A549 (cell line): ENCODE data around the gene GNG14. TPM values are rescaled to one million over a fixed set of nuclear protein-coding genes. Genes with fewer than 3 reads are reported as not detected.
A peak's percentile ranks its signal among the peaks of the same experiment; 100 is the strongest.
"Not testable (repeated sequence)": the region's sequence is repeated elsewhere in the genome, so short reads cannot be mapped to it uniquely, and the experiment has no call there.

Experiments
- ATAC-seq, 2 experiments: fragments of 200-7000 bp in 1 of 2; fragments of >200 bp in 1 of 2; cut with Nextera tagmentation in 1 of 2; cut with Tn5 transposase in 1 of 2; 3 replicates each; pipeline versions ENCODE4 v1.8.0 to v1.9.1; 2018 to 2020; ENCODE audit warnings: mild to moderate bottlenecking in 1 of 2, moderate library complexity in 1 of 2
- CTCF ChIA-PET: fragments of 300-600 bp; sonication (Branson Sonifier 250); formaldehyde crosslinking; extraction: SDS; loops from one replicate; lab custom pipeline; 2021; ENCODE audit warnings: antibody characterized with exemption, inconsistent platforms; lab: Yijun Ruan, JAX
- POLR2A ChIA-PET: fragments of 350-600 bp; formaldehyde crosslinking; extraction: SDS; loops from one replicate; lab custom pipeline; 2021; ENCODE audit warnings: antibody characterized with exemption, inconsistent platforms; lab: Yijun Ruan, JAX
- DNase-seq, 2 experiments: peaks; one replicate each; pipeline versions ENCODE4 v3.0.0 to v3.0.0-alpha.2; 2011 to 2016; ENCODE audit warnings: low read depth in 1 of 2, low spot score in 1 of 2
- FAIRE-seq: peaks from 2 replicates; lab custom pipeline; 2011; peaks lifted over from hg19 to GRCh38; lab: Jason Lieb, UNC
- H3K27ac ChIP-seq, 2 experiments: fragments of >200 bp; sonication (Bioruptor Twin); formaldehyde crosslinking; 3 replicates each; pipeline ENCODE4 v1.5.1; 2016 to 2017
- H3K4me1 ChIP-seq: fragments of >200 bp; sonication (Bioruptor Twin); formaldehyde crosslinking; 3 replicates; pipeline ENCODE4 v1.6.1; 2016
- H3K4me2 ChIP-seq: fragments of >200 bp; sonication (Bioruptor Twin); formaldehyde crosslinking; 3 replicates; pipeline ENCODE4 v1.6.1; 2016
- H3K4me3 ChIP-seq: fragments of >200 bp; sonication (Bioruptor Twin); formaldehyde crosslinking; 3 replicates; pipeline ENCODE4 v1.5.1; 2016
- H3K9me3 ChIP-seq: fragments of >200 bp; sonication (Bioruptor Twin); formaldehyde crosslinking; 3 replicates; pipeline ENCODE4 v1.6.1; 2016
- BHLHE40 ChIP-seq: IDR thresholded peaks from 2 replicates; pipeline ENCODE4 v1.6.1; 2012; ENCODE audit warnings: low read depth, low read length, inconsistent platforms
- CHD2 ChIP-seq: fragments of 150-350 bp; IDR thresholded peaks from 2 replicates; pipeline ENCODE4 v1.6.1; 2014; ENCODE audit warnings: low read length; ENCODE audit not compliant: partially characterized antibody
- EHMT2 ChIP-seq: fragments of 200-600 bp; sonication (generic); IDR thresholded peaks from 2 replicates; pipeline ENCODE4 v1.6.1; 2016; ENCODE audit warnings: antibody characterized with exemption, low read depth, mild to moderate bottlenecking, moderate library complexity
- EP300 ChIP-seq, 2 experiments: fragments of >200 bp; sonication (Bioruptor Twin); formaldehyde crosslinking; IDR thresholded peaks; 2 replicates in 1 of 2; 3 replicates in 1 of 2; pipeline ENCODE4 v1.6.1; 2016 to 2017
- HDAC2 ChIP-seq: fragments of 200-600 bp; sonication (generic); IDR thresholded peaks from 2 replicates; pipeline ENCODE4 v1.6.1; 2016
- HEYL ChIP-seq: fragments of 250-450 bp; sonication (Bioruptor Pico); IDR thresholded peaks from 2 replicates; pipeline ENCODE4 v1.8.0; 2021; ENCODE audit warnings: mild to moderate bottlenecking, moderate library complexity
- HOXA7 ChIP-seq: fragments of 250-450 bp; sonication (Bioruptor Pico); IDR thresholded peaks from 2 replicates; pipeline ENCODE4 v1.5.0; 2020; ENCODE audit warnings: mild to moderate bottlenecking, moderate library complexity
- HOXB13 ChIP-seq: fragments of 250-450 bp; sonication (Bioruptor Pico); IDR thresholded peaks from 2 replicates; pipeline ENCODE4 v1.5.0; 2020; ENCODE audit warnings: low read depth, mild to moderate bottlenecking, moderate library complexity
- JUN ChIP-seq, 2 experiments: fragments of >200 bp; sonication (Bioruptor Twin); formaldehyde crosslinking; IDR thresholded peaks; 2 replicates in 1 of 2; 3 replicates in 1 of 2; pipeline ENCODE4 v1.6.1; 2016 to 2017
- JUNB ChIP-seq: fragments of >200 bp; sonication (Bioruptor Twin); formaldehyde crosslinking; IDR thresholded peaks from 2 replicates; pipeline ENCODE4 v1.6.1; 2016
- KDM1A ChIP-seq: fragments of 200-600 bp; sonication (generic); IDR thresholded peaks from 2 replicates; pipeline ENCODE4 v1.6.1; 2016; ENCODE audit warnings: low read depth, mild to moderate bottlenecking
- MAZ ChIP-seq: fragments of 150-350 bp; IDR thresholded peaks from 2 replicates; pipeline ENCODE4 v1.6.1; 2014; ENCODE audit warnings: antibody characterized with exemption, low read depth, low read length, borderline replicate concordance
- NPAS2 ChIP-seq: fragments of 250-450 bp; sonication (Bioruptor Pico); IDR thresholded peaks from 2 replicates; pipeline ENCODE4 v1.8.0; 2022; ENCODE audit warnings: mild to moderate bottlenecking, moderate library complexity, borderline replicate concordance
- RARB ChIP-seq: fragments of 250-450 bp; sonication (Bioruptor Pico); IDR thresholded peaks from 2 replicates; pipeline ENCODE4 v1.8.0; 2021; ENCODE audit warnings: mild to moderate bottlenecking, moderate library complexity
- RFX5 ChIP-seq: fragments of 450-650 bp; IDR thresholded peaks from 2 replicates; pipeline ENCODE4 v1.7.1; 2014; ENCODE audit warnings: antibody characterized with exemption, mild to moderate bottlenecking, moderate library complexity
- TFCP2L1 ChIP-seq: fragments of 250-450 bp; sonication (Bioruptor Pico); IDR thresholded peaks from 2 replicates; pipeline ENCODE4 v1.5.0; 2021; ENCODE audit warnings: mild to moderate bottlenecking
- ZC3H11A ChIP-seq: fragments of 450-650 bp; IDR thresholded peaks from 2 replicates; pipeline ENCODE4 v1.6.1; 2014; ENCODE audit warnings: antibody characterized with exemption, mild to moderate bottlenecking
- ZNF302 ChIP-seq: fragments of 250-450 bp; sonication (Bioruptor Pico); IDR thresholded peaks from 2 replicates; pipeline ENCODE4 v1.9.0; 2021; ENCODE audit warnings: inconsistent platforms, mild to moderate bottlenecking, moderate library complexity
- WGBS: methylation state at CpG from one replicate; pipeline ENCODE4 v1.1.6; 2017; ENCODE audit errors: missing lambda C conversion rate; 5-methylcytosine and 5-hydroxymethylcytosine counted together
- polyA plus RNA-seq, 4 experiments: library from polyadenylated mRNA; depleted of rRNA in 3 of 4; stranded (reverse); fragments of >200 nt; fragmentation: RNase III in 1 of 4; extraction: RNeasy Plus Mini Kit Qiagen cat#74134 plus additional on column Dnase treatment in 1 of 4; gene quantifications; 2 replicates in 3 of 4; 3 replicates in 1 of 4; pipeline ENCODE4 v1.2.3, GENCODE V29; 2011 to 2017
- TF ChIP-seq, protein P1 (sequence below): fragments of 250-450 bp; sonication (Bioruptor Pico); IDR thresholded peaks from 2 replicates; pipeline ENCODE4 v1.5.0; 2021; ENCODE audit warnings: mild to moderate bottlenecking, moderate library complexity, borderline replicate concordance
- TF ChIP-seq, protein P2 (sequence below): fragments of >200 bp; sonication (Bioruptor Twin); formaldehyde crosslinking; IDR thresholded peaks from 3 replicates; pipeline ENCODE4 v1.6.1; 2016
- TF ChIP-seq, protein P3 (sequence below): IDR thresholded peaks from 2 replicates; pipeline ENCODE4 v1.6.1; 2012; ENCODE audit warnings: low read depth, borderline replicate concordance

Gene GNG14
- polyA plus RNA-seq, 2 of the 4 experiments (the other 2 are of a cell fraction) = not detected

- H3K4me3 ChIP-seq, H3K4me1 ChIP-seq, H3K27ac ChIP-seq, ATAC-seq, POLR2A ChIA-PET, DNase-seq, FAIRE-seq, H3K4me2 ChIP-seq, H3K9me3 ChIP-seq: not testable (repeated sequence)
- peak; percentile 46 for TF ChIP-seq ZC3H11A
- 91% methylated on average over 9 of the region's 9 CpGs for WGBS
- CTCF ChIA-PET = interaction anchor here (1.3 to 7.4 kb wide), 4 partner anchors 44 to 135 kb away, joined by 3 to 46 read pairs (median 5); no protein-coding TSS in a partner anchor
Observed at GRCh38 chr19:12713304-12713703, 25.5 kb downstream of the GNG14 start.

DNA sequence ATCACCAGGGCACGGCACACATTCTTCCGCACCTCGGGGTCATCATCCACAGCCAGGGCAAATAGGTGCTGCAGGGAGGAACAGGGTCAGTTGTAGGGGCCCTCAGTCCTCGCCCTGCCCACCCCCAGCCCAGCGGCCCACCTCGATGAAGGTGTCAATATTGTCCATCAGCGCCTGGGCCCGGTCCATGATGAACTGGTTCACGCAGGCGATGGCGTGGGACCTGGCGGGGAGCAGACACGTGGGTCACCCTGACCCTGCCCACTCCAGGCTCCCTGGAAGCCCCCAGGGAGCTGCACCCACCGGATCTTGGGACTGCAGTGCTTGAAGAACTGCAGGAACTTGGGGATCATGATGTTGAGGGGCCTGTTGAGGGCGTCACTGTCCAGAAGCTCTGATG lies 27.3 kb downstream of the GNG14 start:
- Histone ChIP-seq H3K27ac (no peak overlapping the region), H3K4me3 (no peak overlapping the region), H3K4me1 (no peaks in the 10 kb centered on the region), H3K9me3 (no peaks in the 10 kb centered on the region), H3K4me2 (no peak overlapping the region)
- ChIA-PET CTCF (interaction anchor here (1.2 to 7.4 kb wide), 4 partner anchors 42 to 133 kb away, joined by 3 to 46 read pairs (median 12); no protein-coding TSS in a partner anchor), POLR2A (no interaction called here)
- ATAC-seq = no peak
- no peak for DNase-seq
- no peak for FAIRE-seq
- TF ChIP-seq HEYL (CRISPR knock-in tag) (no peak), CHD2 (no peak), JUNB (no peak), TFCP2L1 (CRISPR knock-in tag) (no peak), KDM1A (no peak), HDAC2 (no peak), MAZ (no peak), JUN (IDR thresholded peaks at IDR 0.05) (no peak), ZNF302 (CRISPR knock-in tag) (no peak), EP300 (IDR thresholded peaks at IDR 0.05) (no peak), HOXB13 (CRISPR knock-in tag) (no peak), BHLHE40 (no peak), RFX5 (no peak), EHMT2 (no peak), RARB (CRISPR knock-in tag) (no peak)
- TF ChIP-seq, protein P1, sequence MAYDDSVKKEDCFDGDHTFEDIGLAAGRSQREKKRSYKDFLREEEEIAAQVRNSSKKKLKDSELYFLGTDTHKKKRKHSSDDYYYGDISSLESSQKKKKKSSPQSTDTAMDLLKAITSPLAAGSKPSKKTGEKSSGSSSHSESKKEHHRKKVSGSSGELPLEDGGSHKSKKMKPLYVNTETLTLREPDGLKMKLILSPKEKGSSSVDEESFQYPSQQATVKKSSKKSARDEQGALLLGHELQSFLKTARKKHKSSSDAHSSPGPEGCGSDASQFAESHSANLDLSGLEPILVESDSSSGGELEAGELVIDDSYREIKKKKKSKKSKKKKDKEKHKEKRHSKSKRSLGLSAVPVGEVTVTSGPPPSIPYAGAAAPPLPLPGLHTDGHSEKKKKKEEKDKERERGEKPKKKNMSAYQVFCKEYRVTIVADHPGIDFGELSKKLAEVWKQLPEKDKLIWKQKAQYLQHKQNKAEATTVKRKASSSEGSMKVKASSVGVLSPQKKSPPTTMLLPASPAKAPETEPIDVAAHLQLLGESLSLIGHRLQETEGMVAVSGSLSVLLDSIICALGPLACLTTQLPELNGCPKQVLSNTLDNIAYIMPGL (CRISPR knock-in tag) = no peak
- TF ChIP-seq, protein P2, sequence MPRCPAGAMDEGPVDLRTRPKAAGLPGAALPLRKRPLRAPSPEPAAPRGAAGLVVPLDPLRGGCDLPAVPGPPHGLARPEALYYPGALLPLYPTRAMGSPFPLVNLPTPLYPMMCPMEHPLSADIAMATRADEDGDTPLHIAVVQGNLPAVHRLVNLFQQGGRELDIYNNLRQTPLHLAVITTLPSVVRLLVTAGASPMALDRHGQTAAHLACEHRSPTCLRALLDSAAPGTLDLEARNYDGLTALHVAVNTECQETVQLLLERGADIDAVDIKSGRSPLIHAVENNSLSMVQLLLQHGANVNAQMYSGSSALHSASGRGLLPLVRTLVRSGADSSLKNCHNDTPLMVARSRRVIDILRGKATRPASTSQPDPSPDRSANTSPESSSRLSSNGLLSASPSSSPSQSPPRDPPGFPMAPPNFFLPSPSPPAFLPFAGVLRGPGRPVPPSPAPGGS = no peak
- TF ChIP-seq, protein P3, sequence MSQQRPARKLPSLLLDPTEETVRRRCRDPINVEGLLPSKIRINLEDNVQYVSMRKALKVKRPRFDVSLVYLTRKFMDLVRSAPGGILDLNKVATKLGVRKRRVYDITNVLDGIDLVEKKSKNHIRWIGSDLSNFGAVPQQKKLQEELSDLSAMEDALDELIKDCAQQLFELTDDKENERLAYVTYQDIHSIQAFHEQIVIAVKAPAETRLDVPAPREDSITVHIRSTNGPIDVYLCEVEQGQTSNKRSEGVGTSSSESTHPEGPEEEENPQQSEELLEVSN = no peak
- WGBS = 100% methylated on average over 5 of the region's 15 CpGs

DNA sequence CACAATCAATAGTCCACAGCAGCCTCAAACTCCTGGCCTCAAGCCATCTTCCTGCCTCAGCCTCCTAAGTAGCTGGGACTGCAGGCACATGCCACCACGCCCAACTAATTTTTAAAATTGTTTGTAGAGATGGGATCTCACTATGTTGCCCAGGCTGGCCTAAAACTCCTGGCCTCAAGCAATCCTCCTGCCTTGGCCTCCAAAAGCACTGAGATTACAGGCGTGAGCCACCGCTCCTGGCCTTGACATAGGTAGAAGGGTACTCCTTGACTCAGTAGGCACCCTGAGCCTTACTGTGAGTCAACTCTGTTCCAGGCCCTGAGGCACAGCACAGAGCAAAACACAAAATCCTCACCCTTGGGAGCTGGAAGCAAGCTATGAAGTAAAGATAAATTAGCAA lies 28.1 kb downstream of the GNG14 start:
- Histone ChIP-seq H3K9me3 (no peaks in the 10 kb centered on the region), H3K4me1 (peaks cover 5% of the 10 kb centered on the region; the same call in 1 of the 3 replicates), H3K4me2 (no peak overlapping the region), H3K27ac (no peak overlapping the region), H3K4me3 (no peak overlapping the region)
- CTCF ChIA-PET = interaction anchor here (1.1 to 7.4 kb wide), 6 partner anchors 21 to 132 kb away, joined by 3 to 46 read pairs (median 4); no protein-coding TSS in a partner anchor
- 82% methylated on average over 3 of the region's 3 CpGs for WGBS
- DNase-seq (no peak), FAIRE-seq (no peak), ATAC-seq (no peak)
- POLR2A ChIA-PET = no interaction called here
- no peak for TF ChIP-seq HOXB13 (CRISPR knock-in tag)
- TF ChIP-seq EP300 (IDR thresholded peaks at IDR 0.05) = no peak
- TF ChIP-seq MAZ = no peak
- TF ChIP-seq NPAS2 (CRISPR knock-in tag) = no peak
- TF ChIP-seq RFX5 = no peak
- TF ChIP-seq HOXA7 = no peak
